HepG2 (cell line): Measurements from ENCODE around the gene SLC22A23. TPM values are rescaled to one million over a fixed set of nuclear protein-coding genes. Genes with fewer than 3 reads are reported as not detected.
A peak's percentile ranks its signal among the peaks of the same experiment; 100 is the strongest.

Experiments
- ATAC-seq: fragments of 200-7000 bp; cut with Tn5 transposase; 3 replicates; pipeline ENCODE4 v1.9.1; 2020; ENCODE audit warnings: mild to moderate bottlenecking, moderate library complexity
- BruUV-seq: library from RNA; stranded (reverse); fragments of 400-500 nt; replicated peaks from 2 replicates; lab custom pipeline; 2021; lab: Mats Ljungman, UMichigan
- CTCF ChIA-PET: fragments of 300-600 bp; formaldehyde crosslinking; extraction: SDS; loops from one replicate; lab custom pipeline; 2021; ENCODE audit warnings: low total read pairs, inconsistent platforms, low intra/inter-chr PET ratio; lab: Yijun Ruan, JAX
- POLR2A ChIA-PET: fragments of 350-600 bp; sonication (Branson Sonifier 250); formaldehyde crosslinking; loops from one replicate; lab custom pipeline; 2020; ENCODE audit warnings: antibody characterized with exemption, inconsistent platforms; lab: Yijun Ruan, JAX
- DNase-seq: peaks from one replicate; pipeline ENCODE4 v3.0.0-alpha.2; 2015; ENCODE audit warnings: low spot score
- FAIRE-seq: peaks from 3 replicates; lab custom pipeline; 2011; peaks lifted over from hg19 to GRCh38; lab: Jason Lieb, UNC
- H2AFZ ChIP-seq: one replicate; pipeline ENCODE4 v1.6.1; 2011; ENCODE audit warnings: low read length, inconsistent platforms
- H3K27ac ChIP-seq: fragments of 300-600 bp; 3 replicates; pipeline ENCODE4 v1.8.0; 2011; ENCODE audit warnings: mixed run types, mild to moderate bottlenecking, mixed read lengths, low read length, inconsistent platforms; ENCODE audit not compliant: insufficient read depth; ENCODE audit errors: extremely low read length
- H3K27me3 ChIP-seq, 2 experiments: fragments of 200-600 bp in 1 of 2; 2 replicates in 1 of 2; 3 replicates in 1 of 2; pipeline versions ENCODE4 v1.6.0 to v1.8.0; 2011; ENCODE audit warnings: low read length in 2 of 2, mild to moderate bottlenecking in 2 of 2, moderate library complexity in 2 of 2, inconsistent platforms in 1 of 2; ENCODE audit not compliant: insufficient read depth in 2 of 2, control insufficient read depth in 1 of 2
- H3K36me3 ChIP-seq, 2 experiments: fragments of 200-600 bp in 1 of 2; replicated peaks in 1 of 2; 2 replicates in 1 of 2; 3 replicates in 1 of 2; pipeline versions ENCODE4 v1.5.1 to v1.8.0; 2011; ENCODE audit warnings: low read length in 2 of 2, inconsistent platforms in 1 of 2; ENCODE audit not compliant: insufficient read depth in 2 of 2, control insufficient read depth in 1 of 2
- H3K4me1 ChIP-seq: 2 replicates; pipeline ENCODE4 v1.5.1; 2012; ENCODE audit warnings: low read length, inconsistent platforms; ENCODE audit not compliant: insufficient read depth
- H3K4me2 ChIP-seq: 2 replicates; pipeline ENCODE4 v1.6.0; 2011; ENCODE audit warnings: low read depth, low read length, inconsistent platforms
- H3K4me3 ChIP-seq, 3 experiments: fragments of 200-600 bp in 1 of 3; sonication (generic), shearing (Covaris generic) in 1 of 3; replicated peaks in 1 of 3; 2 replicates each; pipeline ENCODE4 v1.5.1; 2011 to 2016; ENCODE audit warnings: low read length in 3 of 3, inconsistent platforms in 2 of 3, low read depth in 2 of 3, mild to moderate bottlenecking in 2 of 3, control low read depth in 1 of 3, mixed read lengths in 1 of 3; ENCODE audit not compliant: insufficient read depth in 1 of 3
- H3K79me2 ChIP-seq: one replicate; pipeline ENCODE4 v1.6.1; 2011; ENCODE audit warnings: low read length, inconsistent platforms; ENCODE audit not compliant: insufficient read depth
- H3K9ac ChIP-seq: 2 replicates; pipeline ENCODE4 v1.6.0; 2011; ENCODE audit warnings: mild to moderate bottlenecking, low read depth, low read length, inconsistent platforms; ENCODE audit not compliant: insufficient read depth
- H3K9me3 ChIP-seq: 2 replicates; pipeline ENCODE4 v1.5.1; 2012; ENCODE audit warnings: mild to moderate bottlenecking, low read length
- H4K20me1 ChIP-seq: 2 replicates; pipeline ENCODE4 v1.6.0; 2011; ENCODE audit warnings: inconsistent platforms, mild to moderate bottlenecking, low read length, moderate library complexity; ENCODE audit not compliant: insufficient read depth
- CCDC6 ChIP-seq: sonication (generic); formaldehyde crosslinking; IDR thresholded peaks from 2 replicates; pipeline ENCODE4 v1.8.1; 2022; ENCODE audit warnings: mild to moderate bottlenecking, missing genetic modification reagents, moderate library complexity
- DDIT3 ChIP-seq: sonication (generic); formaldehyde crosslinking; IDR thresholded peaks from 2 replicates; pipeline ENCODE4 v1.4.0; 2020; ENCODE audit warnings: mild to moderate bottlenecking, missing genetic modification reagents
- FOXK1 ChIP-seq: sonication (generic); formaldehyde crosslinking; IDR thresholded peaks from 2 replicates; pipeline ENCODE4 v1.4.0; 2020; ENCODE audit warnings: low read depth, missing genetic modification reagents, borderline replicate concordance
- NFRKB ChIP-seq: fragments of 450-650 bp; IDR thresholded peaks from 2 replicates; pipeline ENCODE4 v1.6.1; 2017
- PBX2 ChIP-seq: IDR thresholded peaks from 2 replicates; pipeline ENCODE4 v1.6.1; 2016; ENCODE audit warnings: control low read depth
- POLR2G ChIP-seq: fragments of 200-400 bp; formaldehyde crosslinking; IDR thresholded peaks from 2 replicates; pipeline ENCODE4 v1.6.1; 2018; ENCODE audit warnings: mild to moderate bottlenecking, low read depth, low read length, moderate library complexity
- STAG1 ChIP-seq: sonication (generic); formaldehyde crosslinking; IDR thresholded peaks from 2 replicates; pipeline ENCODE4 v1.4.0; 2020; ENCODE audit warnings: missing genetic modification reagents
- THRA ChIP-seq: sonication (generic); formaldehyde crosslinking; IDR thresholded peaks from 2 replicates; pipeline ENCODE4 v1.4.0; 2020; ENCODE audit warnings: missing genetic modification reagents, borderline replicate concordance
- ZBTB37 ChIP-seq: sonication (generic); formaldehyde crosslinking; IDR thresholded peaks from 2 replicates; pipeline ENCODE4 v1.4.0; 2020; ENCODE audit warnings: mild to moderate bottlenecking, missing genetic modification reagents
- ZBTB39 ChIP-seq: sonication (generic); formaldehyde crosslinking; IDR thresholded peaks from 2 replicates; pipeline ENCODE4 v1.5.0; 2020; ENCODE audit warnings: missing genetic modification reagents
- ZNF253 ChIP-seq: sonication (generic); formaldehyde crosslinking; IDR thresholded peaks from 2 replicates; pipeline ENCODE4 v1.8.0; 2022; ENCODE audit warnings: mild to moderate bottlenecking, missing genetic modification reagents, borderline replicate concordance
- ZNF343 ChIP-seq: sonication (generic); formaldehyde crosslinking; IDR thresholded peaks from 2 replicates; pipeline ENCODE4 v1.4.0; 2020; ENCODE audit warnings: mild to moderate bottlenecking, missing genetic modification reagents
- ZNF670 ChIP-seq: sonication (generic); formaldehyde crosslinking; IDR thresholded peaks from 2 replicates; pipeline ENCODE4 v1.8.0; 2022; ENCODE audit warnings: mild to moderate bottlenecking, missing genetic modification reagents, borderline replicate concordance
- WGBS: methylation state at CpG from one replicate; pipeline ENCODE4 v1.1.6; 2017; ENCODE audit warnings: low lambda C conversion rate; 5-methylcytosine and 5-hydroxymethylcytosine counted together
- in situ Hi-C: cut with HindIII; loops from 2 replicates; pipeline ENCODE4 v1.10.0; 2017; ENCODE audit warnings: low pct_unique_long_range_greater_than_20kb; ENCODE audit not compliant: extremely low pct_ligation_motif_present
- intact Hi-C: fragments of 100-400 bp; cut with micrococcal nuclease; formaldehyde crosslinking; loops from one replicate; pipeline ENCODE4 v1.10.0; 2022; ENCODE audit not compliant: unreplicated experiment
- polyA plus RNA-seq, 8 experiments: library from polyadenylated mRNA; depleted of rRNA in 3 of 8; stranded (reverse) in 7 of 8; unstranded in 1 of 8; fragments of >200 nt; fragmentation: Illumina TruSeq in 4 of 8; extraction: Trizol in 4 of 8; gene quantifications; 2 replicates each; pipeline versions ENCODE4 v1.2.1 to v1.2.3, GENCODE V29; 2011 to 2016; ENCODE audit warnings: low read depth in 4 of 8, missing spikeins in 1 of 8, mixed read lengths in 1 of 8; ENCODE audit not compliant: insufficient read depth in 1 of 8
- total RNA-seq, 5 experiments: library from RNA; depleted of rRNA; stranded (reverse); fragments of >200 nt; fragmentation: Illumina TruSeq; extraction: Trizol; gene quantifications; 2 replicates each; pipeline ENCODE4 v1.2.3, GENCODE V29; 2016; ENCODE audit warnings: low read depth in 1 of 5

Gene SLC22A23
- total and polyA plus RNA-seq, 2 of the 13 experiments (the other 11 are each of a cell fraction or from before 2014, with no cell fraction given) = 11.8 to 17.5 TPM

- TF ChIP-seq ZBTB39 (CRISPR knock-in tag) = 0 out of 2 replicates have a peak, but pooled peaks have one; percentile 28
- no peak; the same call in 1 of the 2 replicates for TF ChIP-seq FOXK1 (CRISPR knock-in tag)
- no peak for TF ChIP-seq ZBTB37 (CRISPR knock-in tag)
- peak; percentile 59; the same call in 1 of the 2 replicates for TF ChIP-seq POLR2G
- TF ChIP-seq ZNF343 (CRISPR knock-in tag) = 0 out of 2 replicates have a peak, but pooled peaks have one; percentile 71
- TF ChIP-seq ZNF670 = no peak
- TF ChIP-seq ZNF253 (CRISPR knock-in tag) = 0 out of 2 replicates have a peak, but pooled peaks have one; percentile 26
Observed at GRCh38 chr6:3456898-3457709, at the start of gene SLC22A23 (continued).

GRCh38 chr6:3506200-3506599 is 49.4 kb upstream of the SLC22A23 start:
- Histone ChIP-seq H3K4me1 (peaks cover 81% of the 10 kb centered on the region), H2AFZ (no peak overlapping the region), H3K36me3 (no peaks in the 10 kb centered on the region), H3K27me3 (no peaks in the 10 kb centered on the region), H4K20me1 (no peaks in the 10 kb centered on the region), H3K9me3 (no peaks in the 10 kb centered on the region), H3K4me2 (no peak overlapping the region), H3K27ac (no peak overlapping the region), H3K79me2 (no peaks in the 10 kb centered on the region), H3K9ac (no peak overlapping the region), H3K4me3 (no peak overlapping the region)
- intact Hi-C loops = loop anchor here (10.0 kb wide), 1 partner anchor 91 kb away; no protein-coding TSS in a partner anchor
- in situ Hi-C loops = no loop called here
- FAIRE-seq (peak; percentile 18), ATAC-seq (peak; percentile 62), DNase-seq (peak; percentile 41)
- ChIA-PET POLR2A (no interaction called here), CTCF (no interaction called here)
- BruUV-seq = no TSS peak
- 6% methylated on average over 4 of the region's 4 CpGs for WGBS
- peak; percentile 46 for TF ChIP-seq STAG1 (CRISPR knock-in tag)
- TF ChIP-seq DDIT3 = no peak
- TF ChIP-seq CCDC6 (CRISPR knock-in tag) = no peak
- TF ChIP-seq THRA (CRISPR knock-in tag) = peak; percentile 79; the same call in 1 of the 2 replicates
- TF ChIP-seq NFRKB = no peak
- TF ChIP-seq PBX2 (CRISPR knock-in tag) = no peak
